ENCODE measurements around the gene ELOVL3.
"Not testable (repeated sequence)": the region's sequence is repeated elsewhere in the genome, so short reads cannot be mapped to it uniquely, and the experiment has no call there.

ELOVL3 gene

GRCh38 chr10:102252508-102252907 lies 26.4 kb downstream of the ELOVL3 start:
- H3K27me3 Mint-ChIP-seq; DNase-seq; H3K4me3 Mint-ChIP-seq; H3K9me3 Mint-ChIP-seq; ATAC-seq (replicated peaks); H3K27ac Mint-ChIP-seq: not testable (repeated sequence)
- peaks cover 8 to 23% of the 10 kb centered on the region in 2 donors for H3K36me3 Mint-ChIP-seq
- peaks cover 7 to 13% of the 10 kb centered on the region in 2 donors for H3K4me1 Mint-ChIP-seq

- Mint-ChIP-seq H3K4me3 (no peak overlapping the region), H3K9me3 (no peaks in the 10 kb centered on the region), H3K4me1 (peaks cover 2 to 5% of the 10 kb centered on the region in 2 donors), H3K27me3 (no peaks in the 10 kb centered on the region), H3K36me3 (peaks cover 5 to 14% of the 10 kb centered on the region in 2 donors), H3K27ac (no peak overlapping the region)
- DNase-seq (no peak), ATAC-seq (replicated peaks) (no peak)
Observed at GRCh38 chr10:102254426-102254825, 28.3 kb downstream of the ELOVL3 start.

GRCh38 chr10:102255404-102255803 lies 29.3 kb downstream of the ELOVL3 start:
- Mint-ChIP-seq H3K4me1 (peaks cover 2 to 5% of the 10 kb centered on the region in 2 donors), H3K27ac (no peak overlapping the region), H3K36me3 (peaks cover 5 to 20% of the 10 kb centered on the region in 2 donors), H3K9me3 (no peaks in the 10 kb centered on the region), H3K27me3 (no peaks in the 10 kb centered on the region), H3K4me3 (no peak overlapping the region)
- no peak for ATAC-seq (replicated peaks)
- DNase-seq, result no peak

- no peaks in the 10 kb centered on the region for H3K27me3 Mint-ChIP-seq
- no peak for ATAC-seq (replicated peaks)
- H3K4me1 Mint-ChIP-seq, result peaks cover 5 to 10% of the 10 kb centered on the region in 2 donors
- H3K36me3 Mint-ChIP-seq, result peaks cover 20 to 40% of the 10 kb centered on the region in 2 donors
- DNase-seq, result no peak
- no peak overlapping the region for H3K4me3 Mint-ChIP-seq
- H3K9me3 Mint-ChIP-seq, result no peaks in the 10 kb centered on the region
- H3K27ac Mint-ChIP-seq, result no peak overlapping the region
Observed at GRCh38 chr10:102261196-102261595, 35.1 kb downstream of the ELOVL3 start.

- Mint-ChIP-seq H3K9me3 (no peaks in the 10 kb centered on the region), H3K27me3 (no peaks in the 10 kb centered on the region), H3K4me1 (peaks cover 10 to 11% of the 10 kb centered on the region in 2 donors), H3K36me3 (peaks cover 24 to 43% of the 10 kb centered on the region in 2 donors), H3K4me3 (no peak overlapping the region), H3K27ac (no peak overlapping the region)
- DNase-seq, result no peak
- no peak for ATAC-seq (replicated peaks)
Observed at GRCh38 chr10:102261842-102262241, 35.7 kb downstream of the ELOVL3 start.

GRCh38 chr10:102262744-102263370 lies 36.8 kb downstream of the ELOVL3 start:
- H3K27ac Mint-ChIP-seq, result peak overlapping the region; percentile 44
- H3K27me3 Mint-ChIP-seq, result no peaks in the 10 kb centered on the region
- peaks cover 16 to 21% of the 10 kb centered on the region in 2 donors for H3K4me1 Mint-ChIP-seq
- no peaks in the 10 kb centered on the region for H3K9me3 Mint-ChIP-seq
- peaks cover 25 to 49% of the 10 kb centered on the region in 2 donors for H3K36me3 Mint-ChIP-seq
- no peak overlapping the region for H3K4me3 Mint-ChIP-seq
- no peak for DNase-seq
- no peak for ATAC-seq (replicated peaks)

- Mint-ChIP-seq H3K27me3 (no peaks in the 10 kb centered on the region), H3K36me3 (peaks cover 28 to 52% of the 10 kb centered on the region in 2 donors), H3K4me1 (peaks cover 28 to 36% of the 10 kb centered on the region in 2 donors), H3K4me3 (no peak overlapping the region), H3K27ac (peak overlapping the region; percentile 62), H3K9me3 (no peaks in the 10 kb centered on the region)
- no peak for DNase-seq
- no peak for ATAC-seq (replicated peaks)
Observed at GRCh38 chr10:102264371-102264770, 38.3 kb downstream of the ELOVL3 start.

- no peak overlapping the region for H3K4me3 Mint-ChIP-seq
- no peaks in the 10 kb centered on the region for H3K9me3 Mint-ChIP-seq
- peak overlapping the region; percentile 31 for H3K27ac Mint-ChIP-seq
- ATAC-seq (replicated peaks) (no peak), DNase-seq (no peak)
- H3K27me3 Mint-ChIP-seq, result no peaks in the 10 kb centered on the region
- peaks cover 26 to 41% of the 10 kb centered on the region in 2 donors for H3K36me3 Mint-ChIP-seq
- H3K4me1 Mint-ChIP-seq, result peaks cover 28 to 38% of the 10 kb centered on the region in 2 donors
Observed at GRCh38 chr10:102266670-102267069, 40.6 kb downstream of the ELOVL3 start.

GRCh38 chr10:102267748-102268147 lies 41.6 kb downstream of the ELOVL3 start:
- no peak overlapping the region for H3K4me3 Mint-ChIP-seq
- no peaks in the 10 kb centered on the region for H3K27me3 Mint-ChIP-seq
- peaks cover 27 to 38% of the 10 kb centered on the region in 2 donors for H3K4me1 Mint-ChIP-seq
- no peak for DNase-seq
- H3K36me3 Mint-ChIP-seq, result peaks cover 21 to 37% of the 10 kb centered on the region in 2 donors
- ATAC-seq (replicated peaks), result peak; percentile 63 to 65
- H3K27ac Mint-ChIP-seq, result peak overlapping the region; percentile 11
- no peaks in the 10 kb centered on the region for H3K9me3 Mint-ChIP-seq

- no peak for DNase-seq
- Mint-ChIP-seq H3K27ac (peak overlapping the region; percentile 11), H3K9me3 (no peaks in the 10 kb centered on the region), H3K36me3 (peaks cover 21 to 37% of the 10 kb centered on the region in 2 donors), H3K27me3 (no peaks in the 10 kb centered on the region), H3K4me1 (peaks cover 28 to 38% of the 10 kb centered on the region in 2 donors), H3K4me3 (no peak overlapping the region)
- ATAC-seq (replicated peaks), result peak; percentile 77 to 81
Observed at GRCh38 chr10:102268375-102268888, 42.3 kb downstream of the ELOVL3 start.

- Mint-ChIP-seq H3K27ac (peak overlapping the region; percentile 88), H3K9me3 (no peaks in the 10 kb centered on the region), H3K27me3 (no peaks in the 10 kb centered on the region), H3K4me3 (no peak overlapping the region), H3K4me1 (peaks cover 28 to 38% of the 10 kb centered on the region in 2 donors), H3K36me3 (peaks cover 21 to 37% of the 10 kb centered on the region in 2 donors)
- no peak for DNase-seq
- ATAC-seq (replicated peaks), result no peak
Observed at GRCh38 chr10:102269017-102269416, 42.9 kb downstream of the ELOVL3 start.

- DNase-seq (no peak), ATAC-seq (replicated peaks) (no peak)
- Mint-ChIP-seq H3K4me1 (peaks cover 7 to 8% of the 10 kb centered on the region in 2 donors), H3K9me3 (no peaks in the 10 kb centered on the region), H3K4me3 (no peak overlapping the region), H3K27me3 (no peaks in the 10 kb centered on the region), H3K36me3 (peaks cover 7 to 14% of the 10 kb centered on the region in 2 donors), H3K27ac (no peak overlapping the region)
Observed at GRCh38 chr10:102274062-102274461, 48.0 kb downstream of the ELOVL3 start.

GRCh38 chr10:102275343-102275742 lies 49.2 kb downstream of the ELOVL3 start:
- Mint-ChIP-seq H3K27ac (no peak overlapping the region), H3K9me3 (no peaks in the 10 kb centered on the region), H3K4me1 (peaks cover 10 to 15% of the 10 kb centered on the region in 2 donors), H3K36me3 (peaks cover 4 to 14% of the 10 kb centered on the region in 2 donors), H3K4me3 (no peak overlapping the region), H3K27me3 (no peaks in the 10 kb centered on the region)
- no peak for ATAC-seq (replicated peaks)
- DNase-seq, result no peak

GRCh38 chr10:102279104-102279503 lies 53.0 kb downstream of the ELOVL3 start:
- no peaks in the 10 kb centered on the region for H3K9me3 Mint-ChIP-seq
- no peak for DNase-seq
- H3K4me1 Mint-ChIP-seq, result peaks cover 29 to 40% of the 10 kb centered on the region in 2 donors
- no peak overlapping the region for H3K4me3 Mint-ChIP-seq
- no peak for ATAC-seq (replicated peaks)
- no peaks in the 10 kb centered on the region for H3K27me3 Mint-ChIP-seq
- H3K27ac Mint-ChIP-seq, result no peak overlapping the region
- H3K36me3 Mint-ChIP-seq, result peaks cover 8 to 18% of the 10 kb centered on the region in 2 donors
